Subcutaneous abdominal adipose tissue (tissue), 5 donors: ENCODE measurements around the gene RPS6KA4.

ENCODE experiments used
- H3K27ac ChIP-seq: one replicate; pipeline ENCODE4 v1.7.0; 2013; ENCODE audit warnings: low read depth, mild to moderate bottlenecking, inconsistent platforms, low read length, moderate library complexity
- H3K27me3 ChIP-seq, 5 donors: one replicate each; pipeline ENCODE4 v1.7.0; 2013; ENCODE audit warnings: low read length in 5 of 5, inconsistent platforms in 1 of 5; ENCODE audit not compliant: control insufficient read depth in 5 of 5, insufficient read depth in 4 of 5
- H3K36me3 ChIP-seq, 5 donors: one replicate each; pipeline ENCODE4 v1.7.0; 2013; ENCODE audit warnings: low read length in 5 of 5; ENCODE audit not compliant: control insufficient read depth in 5 of 5, insufficient read depth in 5 of 5
- H3K4me1 ChIP-seq, 5 donors: one replicate each; pipeline ENCODE4 v1.7.0; 2013; ENCODE audit warnings: low read length in 5 of 5, mild to moderate bottlenecking in 3 of 5, moderate library complexity in 1 of 5; ENCODE audit not compliant: control insufficient read depth in 5 of 5, insufficient read depth in 5 of 5
- H3K4me3 ChIP-seq, 5 donors: one replicate each; pipeline ENCODE4 v1.7.0; 2013; ENCODE audit warnings: low read length in 5 of 5, low read depth in 1 of 5
- H3K9ac ChIP-seq, 5 donors: one replicate each; pipeline ENCODE4 v1.7.0; 2013; ENCODE audit warnings: low read length in 5 of 5, mild to moderate bottlenecking in 4 of 5, moderate library complexity in 3 of 5
- H3K9me3 ChIP-seq, 5 donors: one replicate each; pipeline ENCODE4 v1.7.0; 2013; ENCODE audit warnings: low read length in 5 of 5; ENCODE audit not compliant: control insufficient read depth in 5 of 5
- donor health status: healthy.
- donor health status: healthy.
- donor health status: healthy.
- donor health status: healthy.
- donor health status: healthy.

RPS6KA4 gene

DNA sequence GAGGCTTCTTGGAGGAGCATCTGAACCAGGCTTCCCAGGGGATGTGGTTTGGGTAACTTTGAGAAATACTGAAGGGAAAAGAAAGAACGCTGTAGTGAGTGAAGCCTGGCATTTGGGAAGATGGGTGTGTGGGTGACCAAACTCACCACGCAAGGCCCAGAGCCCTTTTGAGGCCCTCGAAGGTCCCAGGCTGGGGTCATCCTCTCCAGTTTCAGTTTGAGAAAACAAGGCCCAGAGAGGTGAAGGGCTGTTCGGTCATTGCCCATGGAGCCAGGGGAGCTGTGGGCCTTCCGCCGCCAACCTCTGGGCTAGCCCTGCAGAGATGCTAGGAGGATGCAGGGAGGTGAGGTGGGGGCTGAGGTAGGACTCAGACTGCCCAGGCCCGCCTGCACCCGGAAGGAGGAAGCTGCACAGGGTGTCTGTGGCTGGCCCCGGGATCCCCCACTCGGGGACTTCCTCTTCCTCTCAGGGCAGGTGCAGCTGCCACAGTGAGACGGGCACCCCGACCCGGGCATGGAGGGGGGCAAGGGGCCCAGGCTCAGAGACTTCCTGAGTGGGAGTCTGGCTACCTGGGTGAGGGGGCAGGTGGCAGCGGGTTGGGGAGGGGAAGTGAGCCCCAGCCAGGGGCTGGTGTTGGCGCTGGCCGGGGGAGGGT, 19.1 kb upstream of the RPS6KA4 start, which contains the start of gene CCDC88B:
Gene CCDC88B (plus strand): TSS at position 451 of the 655 bp plus-strand sequence. CDS start 63 bp downstream, at position 514.
- no peaks in the 10 kb centered on the region for H3K9me3 ChIP-seq
- peak within 1 kb of the TSS in 2 of 5 donors; percentile 20 to 41 for H3K9ac ChIP-seq
- peaks cover 0 to under 1% (median 0%) of the 10 kb centered on the region in 5 donors for H3K36me3 ChIP-seq
- H3K4me1 ChIP-seq = peaks cover 0 to 31% (median 22%) of the 10 kb centered on the region in 5 donors
- H3K27ac ChIP-seq = no peak within 1 kb of the TSS
- peak within 1 kb of the TSS in 2 of 5 donors; percentile 36 to 47 for H3K4me3 ChIP-seq
- no peaks in the 10 kb centered on the region for H3K27me3 ChIP-seq

DNA sequence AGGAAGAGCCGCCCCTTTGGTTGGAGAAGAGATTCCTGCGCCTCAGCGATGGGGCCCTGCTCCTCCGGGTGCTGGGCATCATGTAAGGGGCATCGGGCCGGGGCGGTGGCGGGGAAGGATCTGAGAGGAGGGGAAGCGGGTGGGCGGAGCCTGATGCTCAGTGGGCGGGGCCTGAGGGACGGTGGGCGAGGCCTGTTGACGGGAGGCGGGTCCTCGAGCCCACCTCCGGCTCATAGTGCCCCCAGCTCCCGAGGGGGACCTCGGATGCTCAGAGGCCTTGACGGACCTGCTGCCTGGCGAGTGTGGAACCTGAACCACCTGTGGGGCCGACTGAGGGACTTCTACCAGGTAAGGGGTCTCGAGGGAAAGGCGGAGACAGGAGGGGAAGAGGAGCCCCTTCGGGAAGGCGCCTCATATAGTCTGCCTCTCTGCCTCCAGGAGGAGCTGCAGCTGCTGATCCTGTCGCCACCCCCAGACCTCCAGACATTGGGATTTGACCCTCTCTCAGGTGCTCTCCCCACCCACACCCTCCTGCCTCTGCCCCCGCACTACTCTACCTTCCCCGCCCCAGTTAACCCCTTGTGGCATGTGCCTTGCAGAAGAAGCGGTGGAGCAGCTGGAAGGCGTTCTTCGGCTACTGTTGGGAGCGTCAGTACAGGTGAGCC, 18.2 kb upstream of the RPS6KA4 start:
- peak overlapping the region in 2 of 5 donors; percentile 36 to 47 for H3K4me3 ChIP-seq
- peaks cover 0 to 31% (median 22%) of the 10 kb centered on the region in 5 donors for H3K4me1 ChIP-seq
- H3K9ac ChIP-seq = peak overlapping the region in 1 of 5 donors; percentile 17
- H3K27me3 ChIP-seq = no peaks in the 10 kb centered on the region
- H3K36me3 ChIP-seq = peaks cover 0 to 4% (median 0%) of the 10 kb centered on the region in 5 donors
- no peak overlapping the region for H3K27ac ChIP-seq
- H3K9me3 ChIP-seq = no peaks in the 10 kb centered on the region

- H3K36me3 ChIP-seq = peaks cover 0 to 4% (median 0%) of the 10 kb centered on the region in 5 donors
- no peak overlapping the region for H3K27ac ChIP-seq
- no peak overlapping the region for H3K4me3 ChIP-seq
- no peak overlapping the region for H3K9ac ChIP-seq
- H3K9me3 ChIP-seq = no peaks in the 10 kb centered on the region
- no peaks in the 10 kb centered on the region for H3K27me3 ChIP-seq
- peaks cover 0 to 31% (median 22%) of the 10 kb centered on the region in 5 donors for H3K4me1 ChIP-seq
Measured at GRCh38 chr11:64341429-64341828, 17.5 kb upstream of the RPS6KA4 start.

GRCh38 chr11:64341851-64342791, 16.8 kb upstream of the RPS6KA4 start:
- peak overlapping the region in 4 of 5 donors; percentile 39 to 61 (median 44) for H3K4me3 ChIP-seq
- peaks cover 0 to 4% (median 0%) of the 10 kb centered on the region in 5 donors for H3K36me3 ChIP-seq
- H3K9me3 ChIP-seq = no peaks in the 10 kb centered on the region
- no peak overlapping the region for H3K27ac ChIP-seq
- peaks cover 0 to 31% (median 22%) of the 10 kb centered on the region in 5 donors for H3K4me1 ChIP-seq
- H3K9ac ChIP-seq = peak overlapping the region; percentile 16 to 80 (median 66)
- H3K27me3 ChIP-seq = no peaks in the 10 kb centered on the region

DNA sequence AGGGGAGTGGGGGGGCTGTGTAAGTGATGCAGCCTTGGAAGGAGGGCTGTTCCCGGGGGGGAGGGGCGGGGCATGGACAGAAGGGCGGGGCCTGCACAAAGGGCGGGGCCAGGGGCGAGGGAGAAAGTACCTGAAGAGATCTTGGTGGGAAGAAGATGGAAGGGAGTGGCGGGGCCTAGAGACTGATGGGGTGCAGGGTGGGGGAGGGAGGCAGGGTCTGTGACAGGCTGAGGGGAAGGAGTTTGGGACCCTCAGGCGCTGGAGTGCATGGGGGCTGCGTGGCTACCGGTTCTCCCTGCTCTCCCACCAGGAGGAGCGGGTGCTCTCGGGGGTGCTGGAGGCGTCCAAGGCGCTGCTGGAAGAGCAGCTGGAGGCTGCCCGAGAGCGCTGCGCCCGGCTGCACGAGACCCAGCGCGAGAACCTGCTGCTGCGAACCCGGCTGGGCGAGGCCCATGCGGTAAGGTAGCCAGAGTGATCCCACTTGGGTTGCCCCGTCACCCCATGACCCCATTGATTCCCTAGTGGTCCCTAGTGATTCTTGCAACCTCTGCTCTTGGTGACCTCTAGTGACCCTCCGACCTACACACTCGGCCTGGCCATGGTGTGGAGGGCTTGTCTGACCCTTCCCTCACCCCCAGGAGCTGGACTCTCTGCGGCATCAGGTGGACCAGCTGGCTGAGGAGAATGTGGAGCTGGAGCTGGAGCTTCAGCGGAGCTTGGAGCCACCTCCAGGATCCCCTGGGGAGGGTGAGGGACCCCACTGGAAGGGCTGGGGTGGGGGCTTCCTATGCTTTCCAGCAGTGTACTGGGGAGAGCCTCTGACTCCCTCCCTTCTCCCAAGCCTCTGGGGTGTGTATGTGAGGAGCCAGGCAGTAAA, 15.9 kb upstream of the RPS6KA4 start:
- Histone ChIP-seq H3K9me3 (no peaks in the 10 kb centered on the region), H3K27ac (no peak overlapping the region), H3K9ac (no peak overlapping the region), H3K27me3 (no peaks in the 10 kb centered on the region), H3K4me3 (no peak overlapping the region), H3K4me1 (peaks cover 0 to 31% (median 23%) of the 10 kb centered on the region in 5 donors), H3K36me3 (peaks cover 0 to 4% (median 0%) of the 10 kb centered on the region in 5 donors)

GRCh38 chr11:64343767-64344559, 15.0 kb upstream of the RPS6KA4 start:
- no peaks in the 10 kb centered on the region for H3K9me3 ChIP-seq
- peaks cover 0 to 35% (median 23%) of the 10 kb centered on the region in 5 donors for H3K4me1 ChIP-seq
- no peak overlapping the region for H3K27ac ChIP-seq
- peaks cover 0 to 4% (median 0%) of the 10 kb centered on the region in 5 donors for H3K36me3 ChIP-seq
- H3K27me3 ChIP-seq = no peaks in the 10 kb centered on the region
- no peak overlapping the region for H3K9ac ChIP-seq
- H3K4me3 ChIP-seq = no peak overlapping the region

DNA sequence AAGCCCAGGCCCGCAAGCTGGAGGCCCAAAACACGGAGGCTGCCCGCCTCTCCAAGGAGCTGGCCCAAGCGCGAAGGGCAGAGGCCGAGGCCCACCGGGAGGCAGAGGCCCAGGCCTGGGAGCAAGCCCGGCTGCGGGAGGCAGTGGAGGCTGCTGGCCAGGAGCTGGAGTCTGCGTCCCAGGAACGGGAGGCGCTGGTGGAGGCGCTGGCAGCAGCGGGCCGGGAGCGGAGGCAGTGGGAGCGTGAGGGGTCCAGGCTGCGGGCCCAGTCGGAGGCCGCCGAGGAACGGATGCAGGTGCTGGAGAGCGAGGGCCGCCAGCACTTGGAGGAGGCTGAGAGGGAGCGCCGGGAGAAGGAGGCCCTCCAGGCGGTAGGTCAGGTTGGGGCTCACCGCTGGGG, 14.2 kb upstream of the RPS6KA4 start:
- Histone ChIP-seq H3K36me3 (peaks cover 0 to 4% (median 0%) of the 10 kb centered on the region in 5 donors), H3K9me3 (no peaks in the 10 kb centered on the region), H3K27me3 (no peaks in the 10 kb centered on the region), H3K4me3 (no peak overlapping the region), H3K4me1 (peaks cover 0 to 29% (median 23%) of the 10 kb centered on the region in 5 donors), H3K9ac (no peak overlapping the region), H3K27ac (no peak overlapping the region)

GRCh38 chr11:64347193-64347867, 11.6 kb upstream of the RPS6KA4 start:
- H3K27ac ChIP-seq = no peak overlapping the region
- H3K4me3 ChIP-seq = no peak overlapping the region
- H3K9ac ChIP-seq = no peak overlapping the region
- H3K4me1 ChIP-seq = peaks cover 0 to 14% (median 9%) of the 10 kb centered on the region in 5 donors
- H3K27me3 ChIP-seq = no peaks in the 10 kb centered on the region
- H3K36me3 ChIP-seq = peaks cover 0 to 4% (median 0%) of the 10 kb centered on the region in 5 donors
- no peaks in the 10 kb centered on the region for H3K9me3 ChIP-seq
